Measurements from ENCODE around the gene DLX2. TPM values are rescaled to one million over a fixed set of nuclear protein-coding genes. Genes with fewer than 3 reads are reported as not detected.
"Not testable (repeated sequence)": the region's sequence is repeated elsewhere in the genome, so short reads cannot be mapped to it uniquely, and the experiment has no call there.

Gene DLX2
- total and polyA plus RNA-seq, 2 experiments from 2014 or later, result 0.37 to 1.2 TPM

GRCh38 chr2:172062402-172063004 is 40.2 kb downstream of the DLX2 start:
- Histone ChIP-seq H3K79me2 (no peaks in the 10 kb centered on the region), H3K4me1 (ENCODE audit: insufficient read depth) (no peaks in the 10 kb centered on the region), H3K27ac (no peak overlapping the region), H3K36me3 (replicated peaks; ENCODE audit: insufficient read depth, low read depth) (no peaks in the 10 kb centered on the region), H4K20me1 (ENCODE audit: insufficient read depth, poor library complexity, severe bottlenecking) (no peaks in the 10 kb centered on the region), H2AFZ (no peak overlapping the region), H3K9me2 (replicated peaks; ENCODE audit: insufficient read depth) (no peaks in the 10 kb centered on the region), H3K4me3 (no peak overlapping the region), H3K4me2 (no peak overlapping the region), H3K27me3 (no peaks in the 10 kb centered on the region), H3K9me3 (ENCODE audit: low read depth) (no peaks in the 10 kb centered on the region)
- DNase-seq (ENCODE audit: low spot score), result no peak
- WGBS (ENCODE audit: low lambda C conversion rate, missing lambda C conversion rate), result 90% methylated on average over 1 of the region's 1 CpG
- TF ChIP-seq CTCF (IDR thresholded peaks at IDR 0.05; ENCODE audit: poor library complexity) (no peak), EZH2 (IDR thresholded peaks at IDR 0.05; ENCODE audit: borderline replicate concordance) (no peak), EZH2phosphoT487 (IDR thresholded peaks at IDR 0.05; ENCODE audit: low read depth, severe bottlenecking, unreplicated experiment) (no peak)

GRCh38 chr2:172060118-172060517 is 42.6 kb downstream of the DLX2 start:
- H3K9me2 ChIP-seq (replicated peaks; ENCODE audit: insufficient read depth); H3K4me3 ChIP-seq; H3K9me3 ChIP-seq (ENCODE audit: low read depth); H3K4me1 ChIP-seq (ENCODE audit: insufficient read depth); H2AFZ ChIP-seq; H3K79me2 ChIP-seq; H3K4me2 ChIP-seq; H3K27ac ChIP-seq; H3K27me3 ChIP-seq; H4K20me1 ChIP-seq (ENCODE audit: insufficient read depth, poor library complexity, severe bottlenecking); H3K36me3 ChIP-seq (replicated peaks; ENCODE audit: insufficient read depth, low read depth); DNase-seq (ENCODE audit: low spot score): not testable (repeated sequence)
- WGBS (ENCODE audit: low lambda C conversion rate, missing lambda C conversion rate), result 98% methylated on average over 5 of the region's 5 CpGs

GRCh38 chr2:172058660-172059059 is 44.0 kb downstream of the DLX2 start:
- TF ChIP-seq CTCF (IDR thresholded peaks at IDR 0.05; ENCODE audit: poor library complexity), result no peak
- TF ChIP-seq EZH2phosphoT487 (IDR thresholded peaks at IDR 0.05; ENCODE audit: low read depth, severe bottlenecking, unreplicated experiment), result no peak
- TF ChIP-seq EZH2 (IDR thresholded peaks at IDR 0.05; ENCODE audit: borderline replicate concordance), result no peak
- H3K4me1 ChIP-seq (ENCODE audit: insufficient read depth), result no peaks in the 10 kb centered on the region
- H3K27ac ChIP-seq, result no peak overlapping the region
- H3K9me2 ChIP-seq (replicated peaks; ENCODE audit: insufficient read depth), result no peaks in the 10 kb centered on the region
- no peaks in the 10 kb centered on the region for H3K27me3 ChIP-seq
- H3K79me2 ChIP-seq, result no peaks in the 10 kb centered on the region
- DNase-seq (ENCODE audit: low spot score), result no peak
- no peak overlapping the region for H3K4me3 ChIP-seq
- no peaks in the 10 kb centered on the region for H3K9me3 ChIP-seq (ENCODE audit: low read depth)
- no peaks in the 10 kb centered on the region for H4K20me1 ChIP-seq (ENCODE audit: insufficient read depth, poor library complexity, severe bottlenecking)
- WGBS (ENCODE audit: low lambda C conversion rate, missing lambda C conversion rate), result 93% methylated on average over 5 of the region's 5 CpGs
- no peak overlapping the region for H2AFZ ChIP-seq
- no peak overlapping the region for H3K4me2 ChIP-seq
- H3K36me3 ChIP-seq (replicated peaks; ENCODE audit: insufficient read depth, low read depth), result no peaks in the 10 kb centered on the region

- no peaks in the 10 kb centered on the region for H3K9me3 ChIP-seq (ENCODE audit: low read depth)
- H3K4me1 ChIP-seq (ENCODE audit: insufficient read depth), result peaks cover 4% of the 10 kb centered on the region
- H4K20me1 ChIP-seq (ENCODE audit: insufficient read depth, poor library complexity, severe bottlenecking), result no peaks in the 10 kb centered on the region
- H3K27ac ChIP-seq, result no peak overlapping the region
- TF ChIP-seq EZH2phosphoT487 (IDR thresholded peaks at IDR 0.05; ENCODE audit: low read depth, severe bottlenecking, unreplicated experiment) (no peak), CTCF (IDR thresholded peaks at IDR 0.05; ENCODE audit: poor library complexity) (no peak), EZH2 (IDR thresholded peaks at IDR 0.05; ENCODE audit: borderline replicate concordance) (no peak)
- no peak for DNase-seq (ENCODE audit: low spot score)
- no peak overlapping the region for H3K4me3 ChIP-seq
- H3K9me2 ChIP-seq (replicated peaks; ENCODE audit: insufficient read depth), result no peaks in the 10 kb centered on the region
- H3K36me3 ChIP-seq (replicated peaks; ENCODE audit: insufficient read depth, low read depth), result no peaks in the 10 kb centered on the region
- 87% methylated on average over 2 of the region's 2 CpGs for WGBS (ENCODE audit: low lambda C conversion rate, missing lambda C conversion rate)
- H3K79me2 ChIP-seq, result no peaks in the 10 kb centered on the region
- no peaks in the 10 kb centered on the region for H3K27me3 ChIP-seq
- H3K4me2 ChIP-seq, result no peak overlapping the region
- H2AFZ ChIP-seq, result no peak overlapping the region
These were observed 46.4 kb downstream of the DLX2 start for GRCh38 chr2:172056293-172056692.
